Measurements from ENCODE around the gene GLRA2. TPM values are rescaled to one million over a fixed set of nuclear protein-coding genes. Genes with fewer than 3 reads are reported as not detected.
"Not testable (repeated sequence)": the region's sequence is repeated elsewhere in the genome, so short reads cannot be mapped to it uniquely, and the experiment has no call there.

GLRA2 gene
- total RNA-seq, 1 donor from 2014 or later = not detected

DNA sequence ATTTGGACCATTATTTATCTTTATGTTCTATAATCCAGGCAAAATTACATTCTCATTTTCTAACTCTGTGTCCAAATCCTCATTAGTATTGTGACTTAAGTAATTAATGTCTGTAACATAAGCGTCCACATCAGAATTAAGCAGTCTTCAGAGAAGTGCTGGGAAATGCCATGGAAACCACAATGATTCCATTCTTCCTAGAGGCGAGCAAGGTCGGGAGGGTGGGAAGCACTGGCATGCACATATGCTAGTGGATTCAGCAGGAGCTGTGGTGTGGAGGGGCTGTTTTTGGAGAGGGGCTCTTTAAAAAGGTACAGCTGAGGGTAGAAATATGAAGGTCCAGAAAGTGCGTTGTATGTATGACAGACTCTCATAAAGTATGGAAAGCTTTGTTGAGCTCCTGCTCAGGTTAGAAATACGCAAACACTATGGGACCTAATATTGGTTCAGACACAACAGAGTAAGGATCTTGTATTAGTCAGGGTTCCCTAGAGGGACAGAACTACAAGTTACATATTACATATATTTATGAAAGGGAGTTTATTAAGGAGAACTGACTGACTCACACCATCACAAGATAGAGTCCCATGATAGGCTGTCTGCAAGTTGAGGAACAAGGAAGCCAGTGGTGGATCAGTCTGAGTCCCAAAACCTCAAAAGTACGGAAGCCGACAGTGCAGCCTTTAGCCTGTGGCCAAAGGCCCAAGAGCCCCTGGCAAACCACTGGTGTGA, 61.5 kb downstream of the GLRA2 start:
- no peak for DNase-seq (ENCODE audit: low spot score)

DNA sequence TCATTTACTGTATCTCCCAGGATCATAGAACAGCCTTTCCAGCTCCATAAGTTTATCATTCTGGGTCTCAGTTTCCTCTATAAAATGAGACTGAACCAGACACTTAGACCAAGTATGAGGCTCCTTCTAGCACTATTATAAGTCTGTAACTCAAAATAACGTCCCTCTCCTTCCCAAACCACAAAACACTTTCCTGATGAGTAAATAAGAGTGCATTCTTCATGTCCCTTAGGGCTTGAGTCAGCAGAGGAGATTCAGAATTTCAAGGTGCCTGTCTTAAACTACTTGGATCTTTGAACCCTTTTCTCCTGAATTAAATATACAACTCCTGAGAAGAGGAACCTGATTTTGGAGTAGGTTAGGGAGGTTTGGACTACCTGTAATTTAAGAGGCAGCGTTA, 62.6 kb downstream of the GLRA2 start:
- DNase-seq (ENCODE audit: low spot score) = no peak

DNA sequence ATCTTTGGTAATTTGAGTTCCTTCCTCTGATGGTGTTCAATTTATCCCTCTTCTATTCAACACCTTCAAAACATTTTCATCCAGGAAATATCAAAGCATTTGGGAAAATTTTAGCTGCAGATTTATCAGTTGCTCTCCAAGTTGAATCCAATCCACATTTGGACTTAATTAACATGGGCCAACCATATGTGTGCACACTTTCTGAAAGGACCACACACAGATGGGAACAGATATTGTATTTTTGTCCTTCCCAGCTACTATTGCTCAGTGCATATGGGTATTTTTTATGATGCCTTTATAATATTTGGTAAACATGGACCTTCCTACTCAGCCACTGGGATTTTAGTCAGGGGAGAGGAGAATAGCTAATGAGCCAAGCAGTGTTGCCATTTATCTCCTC, 65.2 kb downstream of the GLRA2 start:
- DNase-seq (ENCODE audit: low spot score) = no peak

DNA sequence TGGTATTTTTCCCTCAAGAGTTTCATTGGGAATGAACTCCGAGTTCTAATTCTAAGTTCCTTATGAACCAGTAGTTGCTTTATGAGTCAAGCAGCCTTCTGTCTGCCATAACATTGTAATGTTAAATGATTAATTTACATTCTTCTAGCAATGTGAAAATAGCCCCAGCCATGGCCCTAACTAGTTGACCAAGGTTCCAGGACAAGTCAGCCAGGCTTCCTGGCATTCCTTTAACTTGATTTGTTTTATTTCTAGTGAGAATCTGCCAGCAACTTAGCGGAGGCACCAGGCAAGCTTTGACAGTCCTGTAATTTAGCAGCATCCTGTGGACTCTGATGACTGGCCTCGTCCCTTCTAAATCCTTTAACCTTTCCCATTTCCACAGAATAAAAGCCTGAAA, 69.0 kb downstream of the GLRA2 start:
- DNase-seq (ENCODE audit: low spot score) = no peak

DNA sequence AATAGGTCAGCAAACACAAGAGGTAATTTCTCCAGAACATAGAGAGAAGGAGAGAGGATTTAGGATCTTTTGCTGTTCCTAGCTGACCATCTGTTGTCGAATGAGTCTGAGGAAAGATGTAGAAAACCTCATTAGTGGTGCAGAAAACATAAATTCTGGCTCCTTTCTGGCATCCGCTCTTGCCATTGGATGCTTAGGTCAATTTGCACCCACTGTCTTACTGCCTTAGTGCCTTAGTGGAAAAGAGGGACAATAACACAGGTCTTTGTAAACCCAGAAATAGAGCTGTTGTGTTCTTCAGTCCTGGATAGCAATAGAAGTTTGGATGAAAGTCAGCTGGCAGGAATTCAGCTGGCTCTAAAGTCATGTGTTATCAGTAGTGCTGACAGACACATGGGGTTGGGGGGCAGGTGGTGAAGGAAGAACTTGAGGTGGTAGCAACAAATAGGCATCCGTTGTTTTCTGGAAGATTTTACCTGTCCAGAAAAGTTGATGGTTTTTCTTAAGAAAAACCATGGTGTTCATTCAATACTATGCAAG, 78.2 kb downstream of the GLRA2 start:
- DNase-seq (ENCODE audit: low spot score) = no peak

DNA sequence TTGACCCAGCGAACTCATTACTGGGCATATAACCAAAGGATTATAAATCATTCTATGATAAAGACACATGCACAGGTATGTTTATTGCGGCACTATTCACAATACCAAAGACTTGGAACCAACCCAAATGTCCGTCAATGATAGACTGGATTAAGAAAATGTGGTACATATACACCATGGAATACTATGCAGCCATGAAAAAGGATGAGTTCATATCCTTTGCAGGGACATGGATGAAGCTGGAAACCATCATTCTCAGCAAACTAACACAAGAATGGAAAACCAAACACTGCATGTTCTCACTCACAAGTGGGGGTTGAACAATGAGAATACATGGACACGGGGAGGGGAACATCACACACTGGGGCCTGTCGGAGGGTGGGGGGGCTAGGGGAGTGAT, 83.1 kb downstream of the GLRA2 start:
- DNase-seq (ENCODE audit: low spot score) = not testable (repeated sequence)

DNA sequence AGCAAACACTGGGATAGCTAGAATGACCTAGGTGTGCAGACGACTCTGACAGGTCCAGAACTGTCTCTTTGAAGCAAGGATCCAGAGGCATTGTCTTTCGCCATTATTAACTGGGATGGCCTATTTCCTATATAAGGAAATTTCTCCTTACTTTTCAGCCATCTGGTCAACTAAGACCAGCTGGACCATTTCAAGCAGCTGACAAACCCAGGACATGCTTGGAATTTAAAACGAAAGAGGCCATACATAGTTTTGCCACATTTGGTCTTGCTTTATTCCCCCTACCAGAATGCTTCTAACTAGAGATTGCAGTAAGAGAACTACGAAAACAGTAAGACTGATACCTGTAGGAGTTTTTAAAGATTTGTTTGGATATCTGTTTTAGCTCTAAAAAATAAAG, 87.0 kb downstream of the GLRA2 start:
- no peak for DNase-seq (ENCODE audit: low spot score)

DNA sequence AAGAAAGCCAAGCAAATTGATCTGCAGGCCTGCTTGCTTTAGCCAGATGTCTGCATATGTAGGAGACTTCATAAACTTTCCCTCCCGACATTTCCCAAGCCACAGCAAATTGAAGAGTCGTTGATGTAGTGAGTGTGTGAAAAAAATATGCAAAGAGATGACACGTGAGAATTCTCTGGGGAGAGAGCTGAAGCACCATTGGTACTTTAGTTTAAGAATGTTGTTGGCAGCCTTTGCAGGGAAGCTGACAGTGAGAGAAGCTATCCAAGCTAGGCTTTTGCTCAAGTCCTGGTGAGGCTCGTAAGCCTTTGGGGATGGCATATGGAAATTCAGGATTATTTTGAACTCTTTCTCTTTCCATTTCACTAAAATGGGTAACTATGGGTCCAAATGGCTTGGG, 87.5 kb downstream of the GLRA2 start:
- no peak for DNase-seq (ENCODE audit: low spot score)

DNA sequence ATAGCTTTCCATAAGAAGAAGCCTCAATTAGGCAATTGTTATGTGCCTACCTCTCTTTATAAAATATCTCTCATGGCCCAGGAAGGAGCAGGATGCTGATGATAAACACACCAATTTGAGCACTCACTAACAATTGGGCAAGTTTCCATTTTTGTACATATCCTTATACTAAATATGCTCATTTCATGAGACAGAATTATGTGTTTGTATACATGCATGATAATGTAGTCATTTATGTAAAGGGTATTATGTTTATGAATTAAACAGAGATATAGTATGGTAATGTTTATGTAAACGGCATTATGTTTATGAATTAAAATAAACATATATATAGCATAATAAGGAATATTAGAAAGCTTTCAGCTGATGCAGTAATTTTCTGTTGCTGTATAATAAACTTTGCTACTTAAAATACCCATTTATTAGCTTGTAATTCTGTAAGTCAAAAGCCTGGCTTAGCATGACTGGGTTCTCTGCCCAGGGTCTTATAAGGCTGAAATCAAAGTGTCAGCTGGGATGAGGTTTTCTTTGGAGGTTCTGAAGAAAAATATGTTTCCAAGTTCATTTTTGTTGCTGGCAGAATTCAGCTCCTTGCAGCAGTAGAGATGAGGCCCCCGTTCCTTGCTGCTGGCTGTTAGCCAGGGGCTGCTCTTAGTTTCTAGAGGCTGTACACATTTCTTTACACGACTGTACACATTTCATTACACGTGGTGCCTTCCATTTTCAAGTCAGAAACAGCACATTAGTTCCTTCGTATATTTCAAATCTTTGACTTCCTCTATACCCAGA, 89.0 kb downstream of the GLRA2 start:
- no peak for DNase-seq (ENCODE audit: low spot score)

DNA sequence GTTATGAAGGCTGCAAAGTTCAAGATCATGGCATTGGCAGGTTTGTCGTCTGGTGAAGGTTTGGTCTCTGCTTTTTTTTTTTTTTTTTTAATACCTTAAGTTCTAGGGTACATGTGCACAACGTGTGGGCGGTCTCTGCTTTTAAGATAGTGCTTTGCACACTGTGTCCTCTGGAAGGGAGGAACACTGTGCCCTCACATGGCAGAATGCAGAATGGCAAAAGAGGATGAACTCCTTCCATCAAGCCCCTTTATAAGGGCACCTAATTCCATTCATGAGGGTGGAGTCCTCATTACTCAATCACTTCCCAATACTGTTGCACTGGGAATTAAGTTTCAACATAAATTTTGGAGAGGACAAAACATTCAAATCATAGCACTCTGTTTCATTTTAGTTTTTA, 101.4 kb downstream of the GLRA2 start:
- DNase-seq (ENCODE audit: low spot score) = no peak

DNA sequence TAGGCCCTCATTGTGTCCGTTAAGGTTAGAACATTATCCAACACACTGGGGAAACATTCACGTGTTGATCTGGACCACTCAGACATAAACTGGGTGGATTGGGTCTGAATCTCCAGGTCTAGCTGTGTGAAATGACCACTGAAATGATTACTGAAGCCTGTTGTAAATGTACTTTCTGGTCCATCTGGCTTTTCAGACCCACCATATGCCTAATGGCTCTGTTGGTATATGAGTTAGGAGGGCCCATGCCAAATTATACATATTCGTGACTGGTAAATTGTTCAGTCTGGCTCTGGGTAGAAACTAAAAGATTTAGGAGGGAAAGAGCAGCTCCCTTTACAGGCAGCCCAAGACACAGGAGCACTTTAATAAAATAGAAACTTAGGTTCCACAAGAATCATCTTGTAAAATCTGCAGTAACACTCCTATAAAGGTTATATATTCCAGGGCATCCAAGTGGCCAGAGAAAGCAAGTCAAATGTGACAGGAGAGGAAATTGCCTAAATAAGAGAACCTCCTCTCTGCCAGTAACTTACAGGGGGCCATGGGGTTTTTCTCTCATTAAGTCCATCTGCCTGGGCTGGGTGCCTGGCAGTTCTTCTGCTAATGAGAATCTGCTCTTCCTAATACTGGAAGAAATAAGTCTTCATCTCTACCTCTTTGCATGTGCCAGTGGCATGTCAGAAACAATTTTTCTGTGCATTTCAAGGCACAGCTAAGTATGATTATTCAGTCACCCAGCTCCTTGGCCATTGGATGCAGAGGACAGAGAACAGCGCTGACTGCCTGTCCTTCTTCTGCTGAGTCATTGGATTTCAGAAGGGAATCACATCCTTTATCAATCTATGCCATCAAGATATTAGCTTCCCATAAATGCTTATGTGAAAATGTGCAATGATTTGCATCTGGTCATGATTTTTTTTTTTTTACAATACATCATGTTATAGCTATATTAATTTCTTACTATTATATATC, 112.6 kb downstream of the GLRA2 start:
- DNase-seq (ENCODE audit: low spot score) = no peak

DNA sequence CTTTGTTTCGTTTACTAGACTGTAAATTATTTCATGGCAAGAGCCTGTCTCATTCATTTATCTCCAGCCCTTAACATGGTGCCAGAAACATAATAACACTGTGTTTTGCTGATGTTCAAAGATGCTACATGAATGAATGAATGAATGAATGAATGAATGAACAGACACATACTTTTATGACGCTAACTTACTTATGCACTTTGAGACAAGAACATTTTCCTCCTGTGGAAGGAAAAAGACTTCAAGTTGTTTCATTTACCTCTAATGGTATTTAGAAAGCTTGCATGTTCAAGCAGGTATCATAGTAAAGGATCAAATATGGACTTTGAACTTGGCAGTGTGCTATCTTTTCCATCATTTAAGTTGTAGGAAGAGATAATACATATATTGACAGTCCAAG, 131.6 kb downstream of the GLRA2 start:
- DNase-seq (ENCODE audit: low spot score) = no peak

DNA sequence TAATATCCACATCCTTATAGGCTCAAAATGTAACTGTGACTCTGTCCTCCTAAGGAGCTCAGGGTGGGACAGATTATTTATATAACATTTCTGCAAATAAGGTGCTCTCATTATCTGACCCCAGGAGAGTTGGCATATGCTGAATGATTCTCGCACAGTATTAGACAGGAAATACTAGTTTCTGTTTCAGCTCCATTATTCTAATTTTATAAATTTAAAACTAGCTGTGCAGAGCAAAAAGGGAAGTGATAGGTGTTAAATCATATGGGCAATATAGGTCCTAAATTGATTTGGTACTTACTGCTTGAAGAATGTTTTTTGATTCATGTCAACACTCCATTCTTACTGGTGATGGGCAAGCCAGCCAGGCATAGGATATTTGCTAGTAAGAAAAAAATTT, 141.5 kb downstream of the GLRA2 start:
- DNase-seq (ENCODE audit: low spot score) = no peak

DNA sequence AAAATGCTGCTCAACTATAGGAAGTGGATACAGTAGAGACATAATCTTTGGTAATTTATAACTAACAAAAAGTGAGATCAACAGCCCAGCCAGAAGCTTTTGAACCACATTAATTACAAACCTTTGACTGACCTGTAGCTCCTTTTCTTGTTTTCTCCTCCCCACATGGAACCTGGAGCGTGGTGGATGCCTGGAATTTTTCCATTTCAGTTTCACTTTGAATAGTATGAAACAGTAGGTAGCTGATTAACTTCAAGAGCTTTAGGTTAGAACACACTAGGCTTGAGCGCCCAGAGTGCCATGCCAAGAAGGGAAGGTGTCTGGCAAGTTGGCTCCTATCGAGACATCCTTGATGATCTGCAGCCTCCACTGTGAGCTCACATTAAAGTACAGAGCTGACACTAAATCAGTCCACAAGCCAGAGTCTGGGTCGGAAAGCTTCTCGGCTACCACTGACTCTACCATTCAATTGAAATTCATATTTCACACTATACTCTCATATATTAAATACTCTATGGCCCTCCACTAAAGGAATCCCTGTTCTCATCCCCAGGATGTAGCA, 143.4 kb downstream of the GLRA2 start:
- no peak for DNase-seq (ENCODE audit: low spot score)

DNA sequence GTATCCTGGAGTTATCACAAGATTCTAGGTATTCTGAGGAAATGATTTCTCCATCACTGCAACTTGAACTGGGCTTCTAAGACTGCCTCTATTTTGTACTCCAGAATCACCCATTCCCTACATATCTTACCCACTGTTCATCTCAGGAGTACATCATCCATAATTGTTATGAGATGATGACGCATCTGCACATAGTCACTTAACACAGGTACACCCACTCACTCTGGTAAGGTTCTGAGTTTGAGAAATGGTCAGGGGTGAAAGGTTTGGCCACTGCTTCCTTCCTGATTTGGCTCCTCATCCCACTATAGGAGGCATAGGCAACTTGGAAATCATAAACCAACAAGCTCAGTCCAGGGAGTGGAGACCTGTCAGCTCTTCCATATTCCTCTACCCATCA, 143.9 kb downstream of the GLRA2 start:
- no peak for DNase-seq (ENCODE audit: low spot score)

DNA sequence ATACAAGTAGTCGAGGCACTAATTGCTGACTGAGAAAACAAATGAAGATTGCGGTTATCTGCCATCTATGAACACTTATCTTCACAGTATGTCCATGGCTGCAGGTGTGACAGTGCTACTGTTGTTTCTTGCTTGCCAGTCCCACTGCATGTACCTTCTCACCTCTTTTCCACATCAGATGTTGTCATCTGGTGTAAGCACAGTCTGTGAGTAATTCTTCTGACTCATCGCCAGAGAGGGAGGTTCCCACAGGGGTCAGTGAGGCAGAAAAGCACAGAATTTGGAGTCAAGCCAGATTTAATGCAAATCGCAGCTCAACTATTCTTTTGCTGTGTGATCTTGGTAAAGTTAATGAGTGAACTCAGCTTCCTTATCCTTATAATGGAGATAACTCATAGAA, 144.4 kb downstream of the GLRA2 start:
- no peak for DNase-seq (ENCODE audit: low spot score)

DNA sequence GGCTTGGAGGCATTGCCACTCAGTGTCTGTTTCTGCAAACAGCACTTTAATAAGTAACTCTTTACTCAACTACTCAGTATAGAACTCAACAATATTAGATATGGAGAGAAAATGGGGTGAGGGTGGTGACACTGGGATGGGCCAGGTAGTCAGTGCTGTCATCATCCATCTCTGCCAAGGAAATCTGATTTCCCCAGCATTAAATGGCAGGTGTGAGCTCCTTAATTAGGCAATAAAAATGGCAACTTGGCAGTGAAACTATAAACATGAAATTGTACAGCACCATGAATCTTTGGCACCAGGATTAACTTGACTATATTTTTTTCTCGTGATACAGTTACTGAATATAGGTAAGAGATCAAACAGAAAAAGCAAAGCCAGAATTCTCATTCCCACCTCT, 146.2 kb downstream of the GLRA2 start:
- DNase-seq (ENCODE audit: low spot score) = no peak

DNA sequence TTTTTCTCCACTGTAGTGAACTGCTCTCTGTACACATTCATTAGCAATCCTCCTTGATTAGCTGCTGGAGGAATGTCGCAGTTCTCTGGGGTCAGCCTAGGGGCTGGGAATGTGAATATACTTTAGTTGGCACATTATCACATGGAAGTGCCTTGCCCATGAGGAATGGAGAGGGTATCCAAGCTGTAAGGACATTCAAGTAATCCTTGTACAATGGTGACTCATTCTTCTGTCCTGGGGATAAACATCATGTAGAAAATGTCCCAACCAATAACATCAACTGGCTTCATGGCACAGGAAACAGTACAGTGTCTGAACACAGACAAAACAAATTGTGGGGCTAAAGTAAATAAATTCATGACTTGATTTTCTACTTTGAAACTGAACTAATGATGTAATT, 147.1 kb downstream of the GLRA2 start:
- DNase-seq (ENCODE audit: low spot score) = no peak

DNA sequence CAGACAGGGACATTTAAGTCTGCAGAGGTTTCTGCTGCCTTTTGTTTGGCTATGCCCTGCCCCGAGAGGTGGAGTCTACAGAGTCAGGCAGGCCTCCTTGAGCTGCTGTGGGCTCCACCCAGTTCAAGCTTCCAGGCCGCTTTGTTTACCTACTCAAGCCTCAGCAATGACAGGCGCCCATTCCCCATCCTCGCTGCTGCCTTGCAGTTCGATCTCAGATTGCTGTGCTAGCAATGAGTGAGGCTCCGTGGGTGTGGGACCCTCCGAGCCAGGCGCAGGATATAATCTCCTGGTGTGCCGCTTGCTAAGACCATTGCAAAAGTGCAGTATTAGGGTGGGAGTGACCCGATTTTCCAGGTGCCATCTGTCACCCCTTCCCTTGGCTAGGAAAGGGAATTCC, 159.0 kb downstream of the GLRA2 start:
- DNase-seq (ENCODE audit: low spot score) = not testable (repeated sequence)

DNA sequence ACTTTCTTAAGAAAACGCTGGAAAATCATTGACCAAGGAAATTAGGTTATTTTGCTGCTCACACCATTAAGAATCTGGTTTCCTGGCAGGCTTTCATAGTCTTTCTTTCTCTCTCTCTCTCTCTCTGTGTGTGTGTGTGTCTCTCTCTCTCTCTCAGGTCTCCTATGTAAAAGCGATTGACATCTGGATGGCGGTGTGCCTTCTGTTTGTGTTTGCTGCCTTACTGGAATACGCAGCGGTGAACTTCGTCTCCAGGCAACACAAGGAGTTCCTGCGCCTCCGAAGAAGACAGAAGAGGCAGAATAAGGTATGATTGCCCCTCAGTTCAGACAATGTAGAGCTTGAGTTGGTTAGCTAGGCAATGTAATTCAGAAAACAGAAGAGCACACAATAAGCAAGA, 161.2 kb downstream of the GLRA2 start:
- no peak for DNase-seq (ENCODE audit: low spot score)

DNA sequence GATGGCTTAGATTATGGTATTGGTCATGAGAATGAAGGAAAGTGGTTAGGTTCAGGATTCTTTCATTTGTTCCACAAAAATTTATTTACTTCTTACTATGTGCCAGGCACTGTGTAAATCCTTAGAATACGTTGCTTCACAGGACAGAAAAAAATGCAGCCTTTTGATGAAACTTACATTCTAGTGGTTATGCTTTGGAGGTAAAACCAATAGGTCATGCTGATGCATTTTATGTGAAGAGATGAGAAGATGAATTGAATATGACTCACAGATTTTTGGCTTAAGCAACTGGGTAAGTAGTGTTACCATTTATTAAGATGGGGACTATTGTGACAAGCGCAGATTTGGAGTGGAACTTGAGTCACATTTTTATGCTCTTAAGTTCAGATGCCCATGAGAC, 165.3 kb downstream of the GLRA2 start:
- DNase-seq (ENCODE audit: low spot score) = no peak
